Erythroblast (primary cell): ENCODE measurements around the gene RIN1.

ENCODE experiments used
- GATA1 ChIP-seq: IDR thresholded peaks from 2 replicates; pipeline ENCODE4 v1.6.1; 2011; ENCODE audit warnings: low read depth, mild to moderate bottlenecking, control low read depth, low read length, moderate library complexity
- POLR2A ChIP-seq: IDR thresholded peaks from 2 replicates; pipeline ENCODE4 v1.6.1; 2011; ENCODE audit warnings: mild to moderate bottlenecking, low read length

GRCh38 chr11:66293777-66294625 is 42.2 kb downstream of the RIN1 start:
- no peak for TF ChIP-seq POLR2A
- TF ChIP-seq GATA1: no peak
